Measurements from ENCODE around the gene CCDC85C. TPM values are rescaled to one million over a fixed set of nuclear protein-coding genes. Genes with fewer than 3 reads are reported as not detected.

CCDC85C gene
- total RNA-seq, 1 donor = 11.2 TPM

DNA sequence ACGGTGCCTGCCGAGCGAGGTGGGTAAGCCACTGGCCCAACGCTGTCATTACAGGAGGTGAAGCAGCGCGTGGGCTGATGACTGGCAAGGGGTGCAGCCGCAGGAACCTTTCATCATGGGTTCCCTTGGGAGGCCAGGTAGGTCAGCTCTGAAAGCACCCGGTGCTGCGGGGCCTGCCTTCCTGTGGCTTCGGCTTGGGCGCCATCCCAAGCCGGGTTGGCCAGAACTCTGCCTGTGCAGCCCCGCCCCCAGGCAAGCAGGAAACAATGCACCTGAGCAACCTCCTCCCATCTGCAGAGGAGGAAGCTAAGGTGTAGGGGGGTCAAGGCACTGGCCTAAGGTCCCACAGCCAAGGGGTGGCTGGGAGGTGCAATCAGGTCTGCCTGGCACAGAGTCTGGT lies 21.0 kb upstream of the CCDC85C start:
- no peak for TF ChIP-seq CTCF (IDR thresholded peaks at IDR 0.05; ENCODE audit: insufficient read depth, low read depth, low read length)

DNA sequence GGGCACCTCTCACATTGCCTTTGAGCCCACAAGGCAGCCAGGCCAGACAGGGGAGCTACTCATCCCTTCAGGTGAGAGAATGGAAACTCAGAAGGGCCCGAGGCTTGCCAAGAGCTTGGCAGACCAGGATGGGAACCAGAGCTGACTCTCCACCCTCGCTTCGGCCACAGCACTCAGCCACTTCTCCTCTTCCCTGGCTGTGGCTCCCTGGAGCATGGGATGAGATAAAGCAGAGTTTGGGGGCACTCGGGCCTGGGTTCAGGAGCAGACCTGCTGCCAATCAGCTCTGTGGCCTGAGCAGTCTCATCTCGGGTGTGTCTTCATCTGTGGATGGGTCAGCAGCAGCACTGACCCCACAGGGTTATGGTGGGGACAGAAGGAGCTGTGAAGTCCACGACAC lies 20.0 kb upstream of the CCDC85C start:
- no peak overlapping the region for H3K4me3 ChIP-seq (ENCODE audit: low read depth, low read length)
- no peak for TF ChIP-seq CTCF (IDR thresholded peaks at IDR 0.05; ENCODE audit: insufficient read depth, low read depth, low read length)
- DNase-seq (ENCODE audit: low read depth) = no peak

More for the DNA sequence above, 21.0 kb upstream of the CCDC85C start:
- no peak overlapping the region for H3K4me3 ChIP-seq (ENCODE audit: low read depth, low read length)
- no peak for DNase-seq (ENCODE audit: low read depth)

- TF ChIP-seq CTCF (IDR thresholded peaks at IDR 0.05; ENCODE audit: insufficient read depth, low read depth, low read length) = no peak
- no peak overlapping the region for H3K4me3 ChIP-seq (ENCODE audit: low read depth, low read length)
- no peak for DNase-seq (ENCODE audit: low read depth)
These were observed 17.9 kb upstream of the CCDC85C start for GRCh38 chr14:99621948-99622347.

- no peak overlapping the region for H3K4me3 ChIP-seq (ENCODE audit: low read depth, low read length)
- DNase-seq (ENCODE audit: low read depth) = no peak
- TF ChIP-seq CTCF (IDR thresholded peaks at IDR 0.05; ENCODE audit: insufficient read depth, low read depth, low read length) = no peak
These were observed 16.1 kb upstream of the CCDC85C start for GRCh38 chr14:99619835-99620834.

GRCh38 chr14:99616832-99617800 lies 13.1 kb upstream of the CCDC85C start:
- DNase-seq (ENCODE audit: low read depth) = peak; percentile 37
- H3K4me3 ChIP-seq (ENCODE audit: low read depth, low read length) = no peak overlapping the region
- no peak for TF ChIP-seq CTCF (IDR thresholded peaks at IDR 0.05; ENCODE audit: insufficient read depth, low read depth, low read length)

DNA sequence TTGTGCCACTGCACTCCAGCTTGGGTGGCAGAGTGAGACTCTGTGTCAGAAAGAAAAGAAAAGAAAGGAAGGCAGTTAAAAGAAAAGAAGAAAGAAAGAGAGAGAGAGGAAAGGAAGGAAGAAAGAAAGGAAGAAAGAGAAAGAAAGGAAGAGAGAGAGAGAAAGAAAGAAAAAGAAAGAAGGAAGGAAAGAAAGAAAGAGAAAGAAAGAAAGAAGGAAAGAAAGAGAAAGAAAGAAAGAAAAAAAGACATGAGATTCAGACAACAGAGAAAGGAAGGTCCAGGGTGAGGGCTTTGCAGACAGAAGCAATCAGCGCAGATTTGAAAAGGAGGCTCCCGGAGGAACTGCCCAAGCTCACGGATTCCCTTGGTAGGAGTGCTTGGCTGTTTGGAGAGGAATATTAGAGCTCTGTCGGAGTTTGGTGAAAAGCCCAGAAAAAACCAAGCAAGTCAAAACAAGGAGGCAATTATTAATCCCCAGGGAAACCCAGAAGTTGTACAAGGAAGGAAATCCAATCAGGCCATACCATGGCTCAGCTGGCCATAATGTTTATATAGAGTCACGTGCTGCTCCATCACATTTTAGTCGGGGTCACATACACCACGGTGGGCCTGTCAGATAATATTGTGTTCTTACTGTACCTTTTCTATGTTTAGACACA lies 11.6 kb upstream of the CCDC85C start:
- TF ChIP-seq CTCF (IDR thresholded peaks at IDR 0.05; ENCODE audit: insufficient read depth, low read depth, low read length) = no peak
- DNase-seq (ENCODE audit: low read depth) = no peak
- H3K4me3 ChIP-seq (ENCODE audit: low read depth, low read length) = no peak overlapping the region
